Activated CD8-positive, alpha-beta memory T cell treated with anti-CD3 and anti-CD28 coated beads, Interleukin-2, amount 50 U/mL, for 48 hours (primary cell): Measurements from ENCODE around the gene ZNF79.

Experiments used
- DNase-seq: peaks from one replicate; pipeline ENCODE4 v3.0.0-alpha.2; 2020

Gene ZNF79

DNA sequence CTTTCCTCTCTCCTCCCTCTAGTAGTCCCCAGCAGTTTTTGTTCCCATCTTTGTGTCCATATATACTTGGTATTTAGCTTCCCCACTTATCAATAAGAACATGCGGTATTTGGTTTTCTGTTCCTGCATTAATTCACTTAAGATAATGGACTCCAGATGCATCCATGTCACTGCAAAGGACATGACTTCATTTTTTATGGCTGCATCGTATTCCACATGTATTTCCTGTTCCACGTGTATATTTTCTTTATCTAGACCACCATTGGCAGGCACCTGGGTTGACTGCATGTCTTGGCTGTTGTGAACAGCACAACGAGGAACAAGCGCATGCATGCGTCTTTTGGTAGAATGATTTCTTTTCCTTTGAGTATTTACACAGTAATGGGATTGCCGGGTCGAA, 6.2 kb downstream of the ZNF79 start:
- DNase-seq = no peak

GRCh38 chr9:127437497-127438264, 13.5 kb downstream of the ZNF79 start:
- DNase-seq = no peak

DNA sequence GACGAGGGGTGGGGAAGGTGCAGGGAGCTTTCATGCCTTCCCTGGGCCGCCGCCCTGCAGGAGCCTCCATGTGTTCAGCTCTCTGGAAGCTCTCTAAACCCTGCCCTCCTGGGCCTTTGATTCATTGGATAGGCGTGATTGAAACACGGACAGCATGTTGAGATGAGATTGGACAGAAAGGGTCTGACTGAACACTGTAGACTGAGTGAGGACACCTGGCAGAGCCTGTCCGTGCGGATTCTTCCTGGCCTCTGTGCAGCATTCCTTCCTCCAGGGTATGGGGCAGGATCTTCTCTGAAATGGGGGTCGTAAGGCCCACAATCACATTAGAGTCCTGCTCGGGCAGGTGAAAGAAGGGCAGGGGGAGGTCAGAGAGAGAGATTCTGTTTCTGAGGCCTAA, 14.2 kb downstream of the ZNF79 start:
- no peak for DNase-seq

GRCh38 chr9:127444283-127444920, 20.2 kb downstream of the ZNF79 start:
- DNase-seq = peak; percentile 77

DNA sequence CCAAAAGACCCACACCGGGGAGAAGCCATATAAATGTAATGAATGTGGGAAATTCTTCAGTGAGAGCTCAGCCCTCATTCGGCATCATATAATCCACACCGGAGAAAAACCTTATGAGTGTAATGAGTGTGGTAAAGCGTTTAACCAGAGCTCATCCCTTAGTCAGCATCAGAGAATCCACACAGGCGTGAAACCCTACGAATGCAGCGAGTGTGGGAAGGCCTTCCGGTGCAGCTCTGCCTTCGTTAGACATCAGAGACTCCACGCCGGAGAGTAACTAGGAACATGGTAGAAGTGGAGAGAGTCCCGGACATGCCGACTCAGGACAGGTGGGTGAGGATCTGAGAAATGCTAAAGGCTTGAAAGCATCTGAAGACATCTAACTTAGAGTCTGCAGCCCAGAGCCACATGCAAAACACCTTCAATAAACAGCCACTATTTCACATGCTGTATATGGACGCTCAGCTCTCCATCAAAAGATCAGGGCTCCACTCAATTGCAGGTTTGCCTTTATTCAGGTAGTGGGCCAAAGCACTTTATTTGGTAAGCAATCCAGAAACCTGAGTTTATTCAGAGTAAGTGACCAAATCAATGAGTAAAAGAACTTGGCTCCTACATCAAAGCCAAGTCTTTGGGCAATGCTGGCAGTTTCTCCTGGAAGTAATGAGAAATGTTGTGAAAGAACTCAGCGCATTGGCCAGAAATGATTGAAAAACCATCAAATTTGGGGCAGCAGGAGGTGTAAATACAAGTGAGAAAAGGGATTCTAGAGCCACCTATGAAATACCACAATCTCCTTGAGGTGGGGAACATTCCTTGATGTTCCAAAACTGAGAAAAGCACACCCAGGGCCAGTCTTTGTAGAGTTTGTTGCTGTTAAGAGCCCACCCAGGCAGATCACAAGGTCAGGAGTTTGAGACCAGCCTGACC, 21.0 kb downstream of the ZNF79 start:
- DNase-seq = peak; percentile 80

- DNase-seq = peak; percentile 68
Measured at GRCh38 chr9:127445851-127446712, 21.9 kb downstream of the ZNF79 start.

DNA sequence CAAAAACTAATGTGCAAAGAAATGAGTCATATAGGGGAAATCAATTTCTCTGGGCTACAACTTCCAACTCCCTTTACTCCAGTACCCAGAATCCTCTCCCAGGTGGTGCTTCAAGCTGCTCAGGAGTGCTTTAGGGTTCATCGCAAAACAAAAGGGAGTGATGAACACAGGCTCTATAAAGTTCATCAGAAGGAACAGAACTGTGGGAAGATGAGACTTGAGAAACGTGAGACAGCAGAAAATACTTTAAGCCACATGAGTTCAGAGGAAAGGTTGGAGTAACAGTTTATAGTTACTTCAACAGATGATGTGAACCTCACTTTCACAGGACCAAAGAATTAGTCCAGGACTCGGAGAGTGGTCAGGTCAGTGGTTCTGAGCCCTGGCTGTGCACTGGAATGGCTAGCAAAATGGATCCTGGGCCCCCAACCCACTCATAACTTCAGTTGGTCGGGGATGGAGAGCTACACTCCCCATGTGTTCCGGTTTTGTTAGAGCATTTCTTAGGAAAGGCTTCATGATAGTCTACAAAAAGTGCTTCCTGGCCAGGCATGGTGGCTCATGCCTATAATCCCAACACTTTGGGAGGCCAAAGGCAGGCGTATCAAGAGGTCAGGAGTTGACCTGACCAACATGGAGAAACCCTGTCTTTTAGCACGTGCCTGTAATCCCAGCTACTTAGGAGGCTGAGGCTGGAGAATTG, 22.7 kb downstream of the ZNF79 start:
- DNase-seq = peak; percentile 62

DNA sequence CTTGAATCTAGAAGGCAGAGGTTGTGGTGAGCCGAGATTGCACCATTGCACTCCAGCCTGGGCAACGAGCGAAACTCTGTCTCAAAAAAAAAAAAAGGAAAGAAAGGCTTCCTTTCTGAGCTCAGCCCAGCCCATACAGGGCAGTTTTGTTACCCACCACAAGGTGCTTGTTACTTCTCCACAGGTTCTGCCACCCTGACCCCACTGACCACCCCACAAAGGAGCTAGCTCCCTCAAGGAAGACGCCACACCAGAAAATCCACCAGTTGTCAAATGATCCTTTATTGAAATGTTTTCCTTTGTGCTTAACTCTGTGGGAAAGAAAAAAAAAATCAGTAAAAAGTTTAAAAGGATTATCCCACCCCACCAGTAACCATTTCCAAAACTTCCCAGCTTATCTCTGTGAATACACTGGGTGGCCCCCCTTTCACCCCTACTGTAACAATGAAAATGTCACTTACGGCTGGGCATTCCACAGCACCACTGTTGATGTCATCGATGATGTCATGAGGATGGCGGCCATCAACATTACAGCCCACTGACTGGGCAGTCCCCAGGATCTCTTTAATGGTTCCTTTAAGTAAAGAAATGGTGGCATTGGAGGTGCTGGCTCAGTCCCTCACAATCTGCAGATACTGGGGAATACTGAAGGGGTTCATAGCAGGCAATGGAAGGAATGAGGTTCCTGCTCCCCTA, 23.4 kb downstream of the ZNF79 start:
- DNase-seq = peak; percentile 62

GRCh38 chr9:127448112-127448805, 24.1 kb downstream of the ZNF79 start:
- DNase-seq = peak; percentile 60

GRCh38 chr9:127449332-127449966, 25.3 kb downstream of the ZNF79 start:
- peak; percentile 67 for DNase-seq

- DNase-seq = peak; percentile 67
Measured at GRCh38 chr9:127450243-127450760, 26.1 kb downstream of the ZNF79 start.

DNA sequence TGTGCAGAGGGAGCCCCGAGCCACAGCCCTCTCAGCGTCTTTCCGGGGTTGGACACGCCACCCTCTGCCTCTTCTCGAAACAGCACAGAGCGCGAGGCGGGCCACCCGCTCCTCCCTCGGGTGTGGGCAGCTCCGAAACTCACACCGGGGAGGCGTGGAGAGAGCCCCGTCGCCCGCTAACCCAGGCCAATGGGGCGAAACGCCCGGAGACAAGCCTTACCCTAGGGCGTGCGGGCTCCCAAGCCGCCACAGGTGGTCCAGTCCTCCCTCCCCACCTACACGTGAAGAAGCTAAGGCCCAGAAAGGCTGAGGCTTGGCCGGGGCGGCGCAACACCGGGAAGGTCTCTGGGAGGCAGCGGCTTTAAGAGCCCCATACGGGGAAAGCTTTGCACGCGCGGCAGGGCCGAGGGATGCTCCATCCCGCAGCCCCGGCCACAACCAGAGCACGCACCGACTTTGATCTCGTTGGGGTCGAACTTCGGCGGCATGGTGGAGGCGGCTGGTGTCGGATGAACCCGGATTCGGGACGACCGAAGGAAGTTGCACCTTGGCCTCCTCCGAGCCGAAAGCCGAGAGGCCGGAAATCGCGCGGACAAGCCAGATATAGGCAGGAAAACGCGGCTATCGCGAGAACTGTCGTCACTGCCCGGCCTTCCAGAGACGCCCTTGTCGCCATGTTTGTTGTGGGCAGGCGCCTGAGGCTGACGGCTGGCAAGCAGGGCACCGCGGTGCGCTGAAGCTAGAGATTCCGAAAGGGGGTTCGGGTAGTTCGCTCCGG, 26.8 kb downstream of the ZNF79 start, which contains the start of the genes LRSAM1 and RPL12:
Gene LRSAM1, plus strand, starts transcription at position 681 of the 778 bp plus-strand sequence. CDS start 3,018 bp downstream, outside the sequence.
Gene RPL12, minus strand, starts transcription at position 577 of the 778 bp plus-strand sequence. Its CDS starts 89 bp downstream, at position 488.
- peak; percentile 100 for DNase-seq

DNA sequence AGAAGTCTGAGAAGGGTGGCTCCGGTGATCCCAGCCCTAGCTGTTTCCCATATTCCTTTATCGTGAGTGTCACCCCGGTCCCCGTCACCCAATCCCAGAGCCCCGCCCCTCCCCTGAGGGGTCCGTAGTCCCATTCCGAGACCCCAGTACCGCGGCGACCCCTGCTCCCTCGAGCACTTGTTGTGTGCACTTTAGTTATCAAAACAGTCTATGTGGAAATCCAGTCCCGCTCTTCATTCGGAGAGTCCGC, 27.4 kb downstream of the ZNF79 start:
- no peak for DNase-seq

DNA sequence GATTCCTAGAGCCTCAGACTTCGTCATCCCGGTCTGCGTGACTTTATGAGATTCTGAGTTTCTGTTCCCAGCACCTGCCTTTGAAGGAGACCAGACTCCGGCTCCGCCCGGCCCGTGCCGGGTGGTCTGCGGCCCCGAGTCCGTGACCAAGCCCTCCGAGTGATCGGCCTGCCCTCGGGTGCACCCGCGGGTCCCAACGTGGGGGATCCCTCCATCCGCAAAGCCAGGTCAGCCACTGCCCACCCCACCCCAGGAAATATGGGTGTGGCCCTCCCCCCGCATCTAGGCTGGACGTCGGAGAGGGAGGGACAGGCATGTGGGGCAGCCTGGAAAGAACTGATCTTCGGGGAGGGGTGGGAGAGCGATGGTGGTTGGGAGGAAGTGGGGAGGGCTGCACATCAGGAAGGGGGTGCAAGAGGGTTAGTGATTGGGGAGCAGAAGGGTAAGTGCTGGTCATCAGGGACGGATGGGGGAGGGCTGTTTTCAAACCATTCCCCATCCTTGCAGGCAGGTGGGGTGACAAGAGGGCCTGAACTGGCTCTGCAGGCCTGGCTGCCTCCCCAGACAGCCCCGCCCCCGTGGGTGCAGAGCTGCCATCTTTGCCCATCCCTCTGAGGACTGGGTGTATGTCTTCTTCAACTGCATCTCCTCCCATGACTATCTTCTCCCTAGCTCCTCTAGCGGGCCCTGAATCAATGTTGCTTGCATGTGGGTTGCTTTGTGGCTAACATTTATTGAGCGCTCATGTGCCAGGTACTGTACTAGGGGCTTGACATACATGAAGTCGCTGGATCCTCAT, 27.9 kb downstream of the ZNF79 start:
- peak; percentile 79 for DNase-seq

- no peak for DNase-seq
Measured at GRCh38 chr9:127452691-127453090, 28.5 kb downstream of the ZNF79 start.

GRCh38 chr9:127455324-127455992, 31.3 kb downstream of the ZNF79 start:
- no peak for DNase-seq

DNA sequence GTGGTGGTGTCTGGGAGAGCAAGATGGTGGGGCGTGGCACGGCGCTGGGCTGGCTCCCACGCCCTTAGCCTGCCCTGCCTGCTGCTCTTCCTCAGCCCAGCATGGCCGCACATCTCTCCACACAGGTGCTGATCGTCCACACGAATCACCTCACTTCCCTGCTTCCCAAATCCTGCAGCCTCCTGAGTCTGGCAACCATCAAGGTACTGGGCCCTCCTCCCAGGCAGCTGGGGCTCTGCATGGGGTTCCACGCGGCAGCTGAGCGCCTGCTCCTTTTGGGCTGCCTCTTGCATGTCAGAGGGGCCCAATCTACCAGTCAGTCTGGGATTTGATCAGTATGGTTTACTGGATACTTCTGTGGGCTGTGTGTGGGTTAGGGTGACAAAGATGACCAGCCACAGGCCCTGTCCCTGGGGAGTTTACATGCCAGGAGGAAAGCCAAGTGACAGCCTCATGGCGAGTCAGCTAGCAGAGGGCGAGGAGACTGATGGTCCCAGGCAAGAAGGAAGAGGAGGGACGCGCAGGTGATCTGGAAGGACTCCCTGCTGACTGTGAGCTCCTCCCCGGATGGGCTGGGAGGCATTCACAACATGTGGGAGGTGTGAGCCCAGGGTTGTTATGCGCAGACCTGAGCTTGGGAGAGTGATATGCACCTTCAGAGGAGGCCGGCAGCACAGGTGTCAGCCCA, 33.2 kb downstream of the ZNF79 start:
- no peak for DNase-seq
